SK-N-MC (cell line): Measurements from ENCODE around the gene LIME1.

Experiments
- EZH2 ChIP-seq: fragments of 200-600 bp; sonication (generic); IDR thresholded peaks from one replicate; pipeline ENCODE4 v1.6.1; 2017; ENCODE audit warnings: antibody characterized with exemption
- POLR2AphosphoS5 ChIP-seq: IDR thresholded peaks from 2 replicates; pipeline ENCODE4 v1.6.1; 2012; ENCODE audit warnings: mild to moderate bottlenecking, low read depth, low read length, borderline replicate concordance

DNA sequence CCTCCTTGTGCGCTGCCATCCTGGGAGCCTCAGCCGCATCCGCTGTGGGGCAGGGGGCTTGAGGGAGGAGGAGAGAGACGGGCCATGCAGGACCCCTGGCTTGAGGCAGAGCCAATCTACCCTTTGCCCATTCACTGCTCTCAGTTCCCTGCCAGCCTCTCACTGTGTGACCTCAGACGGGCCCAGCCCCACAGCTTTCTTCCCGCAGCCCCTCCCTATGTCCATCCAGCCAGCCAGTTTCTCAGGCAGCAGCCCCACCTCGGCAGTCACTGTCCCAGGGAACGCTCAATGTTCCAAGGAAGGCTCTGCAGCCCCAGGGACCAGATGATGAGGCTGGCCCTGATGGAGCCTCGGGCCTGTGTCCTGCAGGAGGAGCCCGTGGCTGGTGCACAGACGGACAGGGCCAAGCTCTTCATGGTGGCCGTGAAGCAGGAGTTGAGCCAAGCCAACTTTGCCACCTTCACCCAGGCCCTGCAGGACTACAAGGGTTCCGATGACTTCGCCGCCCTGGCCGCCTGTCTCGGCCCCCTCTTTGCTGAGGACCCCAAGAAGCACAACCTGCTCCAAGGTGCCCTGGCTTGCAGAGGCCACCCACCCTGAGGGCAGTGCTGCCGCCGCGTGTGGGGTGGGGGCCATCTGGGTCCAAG is 43.9 kb upstream of the LIME1 start:
- no peak for TF ChIP-seq POLR2AphosphoS5
- TF ChIP-seq EZH2: no peak
